ENCODE results near the gene VWCE. TPM values are rescaled to one million over a fixed set of nuclear protein-coding genes. Genes with fewer than 3 reads are reported as not detected.

VWCE gene
- total and polyA plus RNA-seq, 2 donors from 2014 or later: 0.32 to 1.2 TPM

DNA sequence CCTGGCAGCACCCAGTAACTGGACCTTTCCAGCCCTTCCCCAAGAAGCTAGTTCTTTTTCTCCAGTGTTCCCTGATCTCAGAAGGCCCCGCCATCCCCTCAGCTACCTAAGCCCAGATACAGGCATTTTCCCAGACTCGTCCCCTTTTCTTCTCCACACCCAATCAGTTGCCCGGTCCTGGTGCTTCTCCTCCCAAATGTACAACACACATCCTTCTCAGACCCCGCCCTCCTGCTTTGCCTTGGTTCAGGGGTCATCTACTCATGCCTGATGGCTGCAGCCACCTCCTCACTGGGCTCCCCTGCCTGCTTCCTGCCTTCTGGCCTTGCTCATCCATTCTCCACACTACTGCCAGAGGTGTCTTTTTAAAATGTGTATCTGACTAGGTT lies 44.4 kb upstream of the VWCE start:
- Histone ChIP-seq H3K27me3 (ENCODE audit: control insufficient read depth, insufficient read depth, low read length) (no peaks in the 10 kb centered on the region), H3K4me3 (ENCODE audit: low read length in 3 of 3) (no peak overlapping the region), H3K4me1 (ENCODE audit: control insufficient read depth in 2 of 3, insufficient read depth in 2 of 3, low read depth in 1 of 3, low read length in 3 of 3) (peaks cover 0 to 15% (median 4%) of the 10 kb centered on the region in 3 donors), H3K9ac (ENCODE audit: low read length in 3 of 3) (no peak overlapping the region), H3K36me3 (ENCODE audit: control insufficient read depth in 2 of 3, insufficient read depth in 3 of 3, low read length in 3 of 3) (peaks cover 0 to 49% (median 13%) of the 10 kb centered on the region in 3 donors), H3K9me3 (ENCODE audit: control insufficient read depth in 2 of 3, insufficient read depth in 1 of 3, low read length in 3 of 3) (no peaks in the 10 kb centered on the region), H3K27ac (ENCODE audit: low read depth in 2 of 2, low read length in 2 of 2) (no peak overlapping the region)
- no peak for TF ChIP-seq CTCF (IDR thresholded peaks at IDR 0.05; ENCODE audit: borderline replicate concordance, extremely low read depth, insufficient read depth)
- intact Hi-C loops (cut with DNase I): loop anchor here (5.0 kb wide), 1 partner anchor 48 kb away; no protein-coding TSS in a partner anchor
- no peak for DNase-seq
- FAIRE-seq: no peak

GRCh38 chr11:61338783-61339489 lies 43.8 kb upstream of the VWCE start:
- Histone ChIP-seq H3K4me1 (ENCODE audit: control insufficient read depth in 2 of 3, insufficient read depth in 2 of 3, low read depth in 1 of 3, low read length in 3 of 3) (peaks cover 0 to 18% (median 9%) of the 10 kb centered on the region in 3 donors), H3K27me3 (ENCODE audit: control insufficient read depth, insufficient read depth, low read length) (no peaks in the 10 kb centered on the region), H3K27ac (ENCODE audit: low read depth in 2 of 2, low read length in 2 of 2) (no peak overlapping the region), H3K9ac (ENCODE audit: low read length in 3 of 3) (no peak overlapping the region), H3K4me3 (ENCODE audit: low read length in 3 of 3) (no peak overlapping the region), H3K36me3 (ENCODE audit: control insufficient read depth in 2 of 3, insufficient read depth in 3 of 3, low read length in 3 of 3) (peaks cover 0 to 48% (median 13%) of the 10 kb centered on the region in 3 donors), H3K9me3 (ENCODE audit: control insufficient read depth in 2 of 3, insufficient read depth in 1 of 3, low read length in 3 of 3) (no peaks in the 10 kb centered on the region)
- no peak for DNase-seq
- TF ChIP-seq CTCF (IDR thresholded peaks at IDR 0.05; ENCODE audit: borderline replicate concordance, extremely low read depth, insufficient read depth): no peak
- intact Hi-C loops (cut with DNase I): loop anchor here (5.0 kb wide), 1 partner anchor 48 kb away; no protein-coding TSS in a partner anchor
- no peak for FAIRE-seq

- intact Hi-C loops (cut with DNase I): loop anchor here (5.0 kb wide), 1 partner anchor 49 kb away; no protein-coding TSS in a partner anchor
- Histone ChIP-seq H3K36me3 (ENCODE audit: control insufficient read depth in 2 of 3, insufficient read depth in 3 of 3, low read length in 3 of 3) (peaks cover 0 to 40% (median 10%) of the 10 kb centered on the region in 3 donors), H3K27ac (ENCODE audit: low read depth in 2 of 2, low read length in 2 of 2) (no peak overlapping the region), H3K4me1 (ENCODE audit: control insufficient read depth in 2 of 3, insufficient read depth in 2 of 3, low read depth in 1 of 3, low read length in 3 of 3) (peaks cover 0 to 24% (median 10%) of the 10 kb centered on the region in 3 donors), H3K4me3 (ENCODE audit: low read length in 3 of 3) (no peak overlapping the region), H3K27me3 (ENCODE audit: control insufficient read depth, insufficient read depth, low read length) (no peaks in the 10 kb centered on the region), H3K9me3 (ENCODE audit: control insufficient read depth in 2 of 3, insufficient read depth in 1 of 3, low read length in 3 of 3) (no peaks in the 10 kb centered on the region), H3K9ac (ENCODE audit: low read length in 3 of 3) (no peak overlapping the region)
- no peak for DNase-seq
- TF ChIP-seq CTCF (IDR thresholded peaks at IDR 0.05; ENCODE audit: borderline replicate concordance, extremely low read depth, insufficient read depth): no peak
- FAIRE-seq: no peak
Measured at GRCh38 chr11:61337706-61338470, 42.8 kb upstream of the VWCE start.
